Stimulated activated CD4-positive, alpha-beta T cell treated with anti-CD3 and anti-CD28 coated beads, Interleukin-1b, Interleukin-23, amount 100 ng/mL, for 24 hours (primary cell): ENCODE data around the gene AMZ1.
"Not testable (repeated sequence)": the region's sequence is repeated elsewhere in the genome, so short reads cannot be mapped to it uniquely, and the experiment has no call there.

ENCODE experiments used
- DNase-seq, 4 experiments: peaks; one replicate each; pipeline ENCODE4 v3.0.0-alpha.2; 2020; ENCODE audit warnings: low read depth in 4 of 4, low spot score in 1 of 4

AMZ1 gene

GRCh38 chr7:2667843-2668242 is 20.2 kb upstream of the AMZ1 start:
- no peak for DNase-seq

- no peak for DNase-seq
Measured at GRCh38 chr7:2668401-2668800, 19.6 kb upstream of the AMZ1 start.

DNA sequence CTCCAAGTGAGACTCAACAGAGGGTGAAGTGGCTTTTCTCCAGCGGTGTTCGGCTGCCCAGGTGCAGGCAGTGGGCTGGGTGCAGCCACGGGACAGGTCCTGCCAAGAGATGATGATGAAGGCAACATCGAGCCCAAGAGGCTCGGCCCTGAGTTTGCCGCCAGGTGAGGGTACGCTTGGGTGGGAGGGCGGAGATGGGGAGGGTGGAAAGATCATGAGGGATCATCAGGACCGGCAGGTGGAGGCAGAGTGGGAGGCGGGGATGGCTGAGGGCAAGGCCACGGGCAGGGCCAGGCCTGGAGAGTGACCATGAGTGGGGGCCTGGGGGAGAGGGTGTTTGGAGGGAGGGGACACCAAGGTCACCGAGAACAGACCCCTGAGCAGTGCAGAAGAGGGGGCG is 17.8 kb upstream of the AMZ1 start:
- DNase-seq, result no peak

DNA sequence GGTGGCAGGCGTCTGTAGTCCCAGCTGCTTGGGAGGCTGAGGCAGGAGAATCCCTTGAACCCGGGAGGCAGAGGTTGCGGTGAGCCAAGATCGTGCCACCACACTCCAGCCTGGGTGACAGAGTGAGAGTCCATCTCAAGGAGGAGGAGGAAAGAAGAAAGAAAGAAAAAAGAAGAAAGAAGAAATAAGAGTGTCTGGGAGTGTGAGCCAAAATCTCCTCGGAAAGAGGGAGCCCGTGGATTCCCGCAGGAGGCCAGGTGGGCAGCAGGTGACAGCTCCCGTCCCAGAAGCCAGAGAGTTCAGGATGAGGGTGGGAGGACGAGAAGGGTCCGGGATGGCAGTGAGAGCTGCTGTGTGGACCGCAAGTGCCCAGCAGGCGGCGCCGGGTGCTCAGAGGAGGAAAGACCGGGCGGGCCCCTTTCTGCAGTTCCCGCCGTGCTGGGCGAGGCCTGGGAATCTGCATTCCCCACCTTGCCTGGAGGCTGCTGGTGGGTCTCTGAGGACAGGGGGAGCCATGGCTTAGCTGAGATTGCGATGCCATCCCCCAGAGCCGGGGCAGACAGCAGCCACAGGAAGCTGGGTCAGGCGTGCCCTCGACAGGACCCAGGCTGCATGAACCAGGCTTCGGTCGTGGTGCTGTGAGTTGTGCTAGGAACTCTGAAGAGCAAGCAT is 17.1 kb upstream of the AMZ1 start:
- peak; percentile 36 to 64 (median 52) for DNase-seq

- DNase-seq, result not testable (repeated sequence)
Measured at GRCh38 chr7:2673214-2673613, 14.8 kb upstream of the AMZ1 start.

DNA sequence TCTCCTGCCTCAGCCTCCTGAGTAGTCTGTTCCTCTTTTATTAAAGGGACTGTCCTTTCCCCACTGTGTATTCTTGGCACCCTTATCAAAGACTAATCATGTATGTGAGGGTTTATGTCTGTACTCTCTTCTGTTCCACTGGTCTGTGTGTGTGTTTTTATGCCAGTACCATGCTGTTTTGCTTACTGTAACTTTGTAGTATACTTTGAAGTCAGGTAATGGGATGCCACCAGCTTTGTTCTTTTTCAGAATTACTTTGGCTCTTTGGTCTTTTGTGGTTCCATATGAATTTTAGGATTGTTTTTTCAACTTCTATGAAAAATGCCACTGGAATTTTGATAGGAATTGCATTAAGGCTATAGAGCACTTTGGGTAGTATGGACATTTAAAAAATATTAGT is 14.1 kb upstream of the AMZ1 start:
- DNase-seq, result no peak

GRCh38 chr7:2675256-2675764 is 12.7 kb upstream of the AMZ1 start:
- no peak for DNase-seq

GRCh38 chr7:2676576-2676975 is 11.4 kb upstream of the AMZ1 start:
- DNase-seq, result not testable (repeated sequence)

DNA sequence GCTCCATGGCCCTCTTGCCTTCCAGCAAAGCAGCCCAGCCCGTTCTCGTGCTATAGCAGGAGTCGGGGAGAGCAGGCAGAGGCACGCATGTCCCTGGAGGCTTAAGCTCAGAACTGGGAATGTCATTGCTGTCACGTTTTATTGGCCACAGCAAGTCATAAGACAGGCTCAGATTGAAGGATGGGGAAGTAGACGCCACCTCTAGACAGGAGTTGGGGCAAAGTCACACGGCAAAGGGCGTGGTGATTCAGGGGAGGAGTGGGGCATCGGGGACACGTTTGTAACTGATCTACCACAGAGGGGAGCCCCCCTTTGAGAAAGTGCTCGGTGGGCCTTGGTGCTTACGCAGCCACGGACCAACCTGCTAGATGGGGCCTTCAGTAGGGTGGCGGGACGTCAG is 9.5 kb upstream of the AMZ1 start:
- not testable (repeated sequence) for DNase-seq

GRCh38 chr7:2679135-2680127 is 8.6 kb upstream of the AMZ1 start:
- not testable (repeated sequence) for DNase-seq

- no peak for DNase-seq
Measured at GRCh38 chr7:2680256-2680655, 7.7 kb upstream of the AMZ1 start.

DNA sequence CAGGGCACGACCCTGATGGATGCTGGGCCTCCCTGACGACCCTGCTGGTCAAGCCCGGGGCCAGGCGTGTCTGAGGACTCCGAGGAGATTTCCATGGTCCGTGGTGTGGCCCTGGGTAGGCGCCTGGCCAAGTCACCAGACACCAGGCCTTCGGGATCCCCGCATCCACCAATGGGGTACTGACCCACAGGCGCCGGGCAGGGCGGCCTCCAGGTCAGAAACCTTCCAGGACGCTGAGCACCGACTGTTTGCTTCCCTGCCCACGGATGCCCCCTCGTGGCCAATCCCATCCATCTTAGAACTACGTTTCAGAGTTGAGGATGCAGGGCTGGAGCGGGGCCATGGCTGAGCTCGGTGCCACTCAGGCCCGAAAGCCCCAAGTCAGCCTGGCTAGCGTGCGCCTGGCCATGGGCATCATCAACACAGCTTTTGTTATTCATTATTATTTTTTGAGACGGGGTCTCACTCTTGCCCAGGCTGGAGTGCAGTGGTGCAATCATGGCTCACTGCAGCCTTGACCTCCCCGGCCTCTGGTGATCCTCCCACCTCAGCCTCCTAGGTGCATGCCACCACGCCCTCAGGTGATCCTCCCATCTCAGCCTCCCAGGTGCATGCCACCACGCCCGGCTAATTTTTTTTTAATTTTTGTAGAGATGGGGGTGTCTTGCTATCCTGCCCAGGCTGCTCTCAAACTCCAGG is 7.1 kb upstream of the AMZ1 start:
- peak; percentile 11 to 42 (median 32) for DNase-seq

GRCh38 chr7:2681929-2682799 is 5.8 kb upstream of the AMZ1 start:
- no peak for DNase-seq

DNA sequence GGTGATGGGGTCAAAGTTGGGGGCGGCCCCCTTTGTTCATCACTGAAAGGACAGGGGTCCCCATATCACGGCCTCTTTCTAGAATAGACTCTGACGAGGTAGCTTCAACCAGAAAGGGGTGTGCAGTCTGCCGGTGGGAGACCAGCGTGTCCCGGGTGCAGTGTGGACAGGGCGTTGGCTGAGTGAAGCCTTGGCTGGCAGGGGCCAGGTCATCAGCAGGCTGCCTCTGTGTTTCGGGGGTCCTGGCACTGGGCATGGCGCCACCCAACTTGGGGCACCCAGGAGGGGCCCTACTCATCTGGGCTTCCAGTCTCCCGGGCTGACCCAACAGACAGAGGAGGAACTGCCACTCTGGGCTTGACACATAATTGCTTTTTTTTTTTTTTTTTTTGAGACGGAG is 3.5 kb upstream of the AMZ1 start:
- DNase-seq, result no peak

- no peak for DNase-seq
Measured at GRCh38 chr7:2686101-2686500, 1.9 kb upstream of the AMZ1 start.

- no peak for DNase-seq
Measured at GRCh38 chr7:2687338-2687869, 598 bp upstream of the AMZ1 start.

GRCh38 chr7:2688409-2689342 is 674 bp downstream of the AMZ1 start:
- no peak for DNase-seq

GRCh38 chr7:2689343-2689847 is 1.4 kb downstream of the AMZ1 start:
- DNase-seq, result no peak
